Measurements from ENCODE around the gene CLDN34.

The CLDN34 gene

DNA sequence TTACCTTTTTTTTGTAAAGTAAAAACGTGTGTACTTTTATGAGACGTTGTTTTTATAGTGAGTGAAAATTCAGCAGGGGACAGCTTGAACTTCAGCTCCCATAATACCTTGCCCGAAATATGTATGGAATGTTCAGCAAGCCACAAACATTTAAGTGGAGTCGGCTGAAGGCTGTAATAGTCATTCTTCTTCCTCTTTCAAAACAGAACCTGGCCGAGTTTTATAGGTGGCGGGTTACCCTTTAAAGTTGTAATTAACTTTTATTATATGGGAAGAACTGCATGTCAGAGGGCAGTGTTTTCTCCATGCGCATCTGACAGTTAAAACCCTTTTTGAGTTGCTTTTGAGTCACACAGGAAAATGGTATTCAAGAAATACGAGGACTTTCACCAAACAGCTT lies 50.7 kb downstream of the CLDN34 start:
- DNase-seq, result no peak

Data from NCI-H2107 (cell line).